G401.6 (cell line): Measurements from ENCODE around the gene STRA8.

ENCODE experiments used
- FAIRE-seq: peaks from 2 replicates; lab custom pipeline; 2012; peaks lifted over from hg19 to GRCh38; lab: Jason Lieb, UNC

The STRA8 gene

GRCh38 chr7:135238112-135238744, 4.6 kb downstream of the STRA8 start:
- FAIRE-seq, result no peak

- no peak for FAIRE-seq
Observed at GRCh38 chr7:135239263-135239662, 5.6 kb downstream of the STRA8 start.

- FAIRE-seq, result no peak
Observed at GRCh38 chr7:135240441-135240840, 6.8 kb downstream of the STRA8 start.

GRCh38 chr7:135242096-135242684, 8.6 kb downstream of the STRA8 start:
- FAIRE-seq, result no peak

GRCh38 chr7:135245226-135246190, 11.9 kb downstream of the STRA8 start:
- FAIRE-seq, result no peak

- no peak for FAIRE-seq
Observed at GRCh38 chr7:135246191-135246825, 12.7 kb downstream of the STRA8 start.

GRCh38 chr7:135247746-135248471, 14.3 kb downstream of the STRA8 start:
- FAIRE-seq, result no peak

- no peak for FAIRE-seq
Observed at GRCh38 chr7:135248546-135248945, 14.9 kb downstream of the STRA8 start.

- no peak for FAIRE-seq
Observed at GRCh38 chr7:135251496-135252391, 18.1 kb downstream of the STRA8 start.

GRCh38 chr7:135253851-135254771, 20.5 kb downstream of the STRA8 start:
- no peak for FAIRE-seq

GRCh38 chr7:135257790-135258189, 24.2 kb downstream of the STRA8 start:
- no peak for FAIRE-seq

- no peak for FAIRE-seq
Observed at GRCh38 chr7:135258585-135258984, 24.9 kb downstream of the STRA8 start.

GRCh38 chr7:135259702-135260101, 26.1 kb downstream of the STRA8 start:
- no peak for FAIRE-seq

GRCh38 chr7:135260470-135260869, 26.8 kb downstream of the STRA8 start:
- FAIRE-seq, result no peak

- no peak for FAIRE-seq
Observed at GRCh38 chr7:135260930-135261721, 27.5 kb downstream of the STRA8 start.

- FAIRE-seq, result no peak
Observed at GRCh38 chr7:135262623-135263320, 29.1 kb downstream of the STRA8 start.

GRCh38 chr7:135263321-135263970, 29.8 kb downstream of the STRA8 start:
- no peak for FAIRE-seq

- no peak for FAIRE-seq
Observed at GRCh38 chr7:135265637-135266036, 32.0 kb downstream of the STRA8 start.
